DMS114 treated with DMSO at 0.1 percent for 48 hours (cell line): ENCODE measurements around the gene SPG11.
"Not testable (repeated sequence)": the region's sequence is repeated elsewhere in the genome, so short reads cannot be mapped to it uniquely, and the experiment has no call there.

Experiments used
- DNase-seq: peaks from one replicate; lab custom pipeline; 2025; ENCODE audit not compliant: unreplicated experiment; lab: John Stamatoyannopoulos, UW

The SPG11 gene

GRCh38 chr15:44565387-44566154 is 97.9 kb downstream of the SPG11 start:
- no peak for DNase-seq

DNA sequence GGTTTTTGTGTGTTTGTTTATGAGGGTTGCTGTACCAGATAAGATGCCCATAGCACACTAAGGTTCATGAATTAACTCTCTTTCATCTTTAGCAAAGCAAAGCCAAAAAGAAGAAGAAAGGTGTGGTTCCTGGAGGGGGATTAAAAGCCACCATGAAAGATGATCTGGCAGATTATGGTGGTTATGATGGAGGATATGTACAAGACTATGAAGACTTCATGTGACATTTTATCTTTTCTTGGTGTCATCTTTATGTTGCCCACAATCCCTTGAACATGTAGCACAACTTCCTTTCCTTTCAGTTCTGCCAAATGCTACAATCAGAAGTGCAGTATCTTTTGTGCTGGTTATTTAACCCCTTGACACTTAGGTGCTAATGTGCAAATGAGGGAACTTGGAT is 102.5 kb downstream of the SPG11 start:
- DNase-seq: not testable (repeated sequence)

DNA sequence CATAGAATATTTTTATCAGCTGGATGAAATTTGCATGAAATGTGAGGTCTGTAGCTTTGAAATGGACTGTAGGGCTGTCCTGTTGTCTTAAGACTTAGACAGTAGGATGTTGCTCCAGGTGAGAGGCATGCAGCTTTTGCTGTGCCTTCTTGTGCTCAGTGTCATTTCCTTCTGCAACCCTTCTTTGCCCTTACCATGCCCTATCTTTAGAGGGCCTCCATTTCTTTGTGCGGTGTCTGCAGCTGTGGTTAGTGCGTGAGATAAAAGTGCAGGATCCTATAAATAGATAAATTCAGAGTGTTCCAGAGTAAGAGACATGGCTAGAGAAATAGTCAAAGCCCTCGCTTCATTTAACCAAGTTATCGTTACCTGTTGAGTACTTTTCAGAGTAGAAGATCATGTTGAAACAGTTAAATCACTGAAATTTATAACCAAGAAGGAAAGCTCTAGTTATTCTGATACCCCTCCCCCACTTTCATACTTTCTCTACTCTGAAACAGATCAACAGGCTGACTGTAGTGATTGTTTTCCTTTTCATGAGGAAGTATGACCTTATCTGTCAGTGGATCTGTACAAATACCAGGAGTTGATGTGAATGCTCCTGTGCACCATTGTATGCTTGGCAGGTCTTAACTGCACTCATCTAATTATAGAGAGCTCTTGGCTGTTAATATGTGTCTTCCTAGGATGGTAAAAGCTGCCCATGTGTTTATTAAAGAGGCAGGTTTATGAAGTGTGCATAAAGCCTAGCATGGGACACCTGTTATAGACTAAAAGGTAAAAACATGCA is 108.3 kb downstream of the SPG11 start:
- DNase-seq: no peak

GRCh38 chr15:44550734-44551133 is 112.7 kb downstream of the SPG11 start:
- DNase-seq: no peak

GRCh38 chr15:44550256-44550655 is 113.2 kb downstream of the SPG11 start:
- peak; percentile 48 for DNase-seq

DNA sequence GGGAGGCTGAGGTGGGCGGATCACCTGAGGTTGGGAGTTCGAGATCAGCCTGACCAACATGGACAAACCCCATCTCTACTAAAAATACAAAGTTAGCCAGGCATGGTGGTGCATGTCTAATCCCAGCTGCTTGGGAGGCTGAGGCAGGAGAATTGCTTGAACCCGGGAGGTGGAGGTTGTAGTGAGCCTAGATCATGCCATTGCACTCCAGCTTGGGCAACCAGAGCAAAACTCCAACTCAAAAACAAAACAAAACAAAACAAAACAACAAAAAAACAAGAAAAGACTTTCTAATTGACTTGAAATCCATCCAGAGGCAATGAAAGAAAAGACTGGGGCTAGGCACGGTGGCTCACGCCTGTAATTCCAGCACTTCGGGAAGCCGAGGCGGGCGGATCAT is 114.3 kb downstream of the SPG11 start:
- not testable (repeated sequence) for DNase-seq

DNA sequence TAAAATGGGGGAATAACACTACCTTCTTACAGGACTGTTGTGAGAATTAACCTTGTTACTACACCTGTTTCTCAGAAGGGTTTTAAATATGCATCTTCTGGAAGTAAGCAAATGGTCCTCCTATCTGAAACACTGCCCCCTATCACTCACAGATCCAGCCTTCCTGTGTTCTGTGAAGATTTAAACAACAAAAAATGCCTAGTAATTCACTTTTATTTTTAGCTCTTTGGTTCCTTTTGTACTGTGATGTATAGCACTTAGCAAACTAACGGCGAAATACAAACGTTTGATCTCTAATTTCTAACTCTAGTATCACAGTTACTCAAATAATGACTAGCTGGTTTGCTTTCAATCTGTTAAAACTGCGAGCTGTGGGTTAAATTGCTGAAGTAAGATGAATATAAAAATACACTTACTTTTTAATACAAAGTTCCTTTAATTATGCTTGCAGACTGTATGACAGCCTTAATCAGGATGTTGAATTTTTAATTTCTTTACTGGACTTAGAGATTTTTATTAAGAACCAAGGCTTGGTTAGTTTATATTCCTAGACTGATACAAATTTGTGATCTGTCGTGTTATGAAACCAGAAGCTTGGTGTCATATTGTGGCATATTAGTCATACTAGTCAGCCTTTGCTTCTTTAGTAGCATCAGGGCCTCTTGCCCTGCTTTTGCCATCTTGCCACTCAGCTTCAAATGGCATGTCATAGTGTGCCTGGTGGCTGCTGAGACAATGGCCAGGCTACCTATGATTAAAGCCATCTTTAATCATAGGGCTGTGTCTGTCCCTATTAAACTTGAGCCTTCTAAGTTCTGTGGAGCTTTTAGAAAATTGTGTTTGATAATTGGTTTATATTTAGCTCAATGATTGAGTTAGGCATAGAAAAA is 117.3 kb downstream of the SPG11 start:
- no peak for DNase-seq

DNA sequence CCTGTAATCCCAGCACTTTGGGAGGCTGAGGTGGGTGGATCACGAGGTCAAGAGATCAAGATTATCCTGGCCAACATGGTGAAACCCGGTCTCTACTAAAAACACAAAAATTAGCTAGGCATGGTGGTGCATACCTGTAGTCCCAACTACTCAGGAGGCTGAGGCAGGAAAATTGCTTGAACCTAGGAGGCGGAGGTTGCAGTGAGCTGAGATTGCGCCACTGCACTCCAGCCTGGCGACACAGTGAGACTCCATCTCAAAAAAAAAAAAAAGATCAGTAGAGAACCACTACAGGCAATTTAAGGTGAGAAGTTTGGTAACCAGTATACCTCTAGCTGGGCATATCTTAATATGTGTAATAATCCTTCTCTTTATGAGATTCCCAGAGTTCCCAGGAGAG is 118.7 kb downstream of the SPG11 start:
- not testable (repeated sequence) for DNase-seq

DNA sequence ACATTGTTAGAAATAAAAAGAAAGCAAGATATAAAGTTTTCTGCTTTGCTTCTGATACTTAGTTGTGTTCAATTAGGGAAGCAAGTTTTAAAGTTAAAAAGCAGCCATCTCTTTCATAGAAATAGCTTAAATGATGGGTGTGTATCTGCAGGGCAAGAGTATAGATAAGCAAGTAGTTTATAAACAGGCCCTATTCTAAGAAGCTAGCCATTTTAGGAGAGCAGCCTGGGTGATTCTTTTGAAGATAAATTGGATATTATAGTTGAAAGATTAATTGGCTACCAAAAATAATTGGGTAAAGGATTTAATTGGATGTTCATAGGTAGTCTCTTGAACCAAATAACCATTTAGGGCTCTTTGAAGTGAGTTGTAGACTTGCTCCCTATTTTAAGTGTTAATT is 120.9 kb downstream of the SPG11 start:
- DNase-seq: no peak

GRCh38 chr15:44541282-44541958 is 122.0 kb downstream of the SPG11 start:
- DNase-seq: no peak

DNA sequence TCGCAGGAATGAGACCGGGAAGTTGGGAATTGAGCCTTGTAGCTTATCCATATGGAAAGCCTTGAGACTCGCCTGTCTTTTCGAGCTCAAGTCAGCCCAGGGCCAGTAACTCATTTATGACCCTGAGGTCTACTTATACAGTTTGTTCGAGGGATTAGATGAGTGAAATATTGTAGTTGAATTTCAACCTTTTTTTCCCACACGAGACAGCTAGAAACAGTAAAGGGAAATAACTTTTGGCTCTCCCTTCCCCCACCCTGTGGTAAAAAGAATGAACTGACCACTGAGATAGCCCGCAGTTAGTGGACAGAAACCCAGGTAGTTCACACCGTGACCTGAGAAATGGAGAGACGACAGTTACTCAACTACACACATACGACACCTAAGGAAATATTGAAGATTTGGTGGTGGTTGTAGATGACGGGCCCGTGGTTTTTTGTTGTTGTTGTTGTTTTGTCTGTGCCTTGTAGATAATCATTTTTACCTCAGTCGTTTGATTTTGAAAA is 125.7 kb downstream of the SPG11 start:
- peak; percentile 35 for DNase-seq

DNA sequence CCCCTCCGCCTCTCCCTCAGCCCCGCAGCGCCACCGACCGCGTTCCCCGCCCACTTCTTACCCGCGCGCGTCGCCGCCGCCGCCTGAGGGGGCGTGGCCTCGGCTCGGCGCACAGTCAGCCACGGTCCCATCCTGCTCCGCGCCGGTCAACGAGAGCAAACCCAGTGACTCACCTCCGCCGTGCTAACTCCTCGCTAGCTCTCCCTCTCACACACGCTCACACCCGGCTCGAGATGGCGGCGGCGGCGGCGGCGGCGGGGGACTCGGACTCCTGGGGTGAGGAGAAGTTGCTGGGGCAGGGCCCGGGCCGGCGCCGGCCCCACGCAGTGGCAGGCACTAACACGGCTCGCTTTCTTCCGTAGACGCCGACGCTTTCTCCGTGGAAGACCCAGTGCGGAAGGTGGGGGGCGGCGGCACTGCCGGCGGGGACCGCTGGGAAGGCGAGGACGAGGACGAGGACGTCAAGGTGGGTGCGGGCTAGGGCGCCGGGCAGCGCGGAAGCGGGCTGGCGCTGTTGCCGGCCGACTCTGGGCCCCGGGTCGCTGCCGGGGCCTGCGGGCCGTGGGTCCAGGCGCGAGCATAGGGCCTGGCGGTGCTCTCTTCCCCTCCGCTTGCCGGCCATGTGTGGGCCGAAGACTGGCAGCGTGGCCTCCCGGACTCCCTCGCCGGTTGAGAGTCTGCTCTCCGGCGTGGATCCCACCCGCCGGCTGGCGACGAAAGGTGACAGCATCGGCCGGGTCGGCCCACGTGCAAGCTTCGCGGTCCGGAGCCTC is 126.3 kb downstream of the SPG11 start, which contains the start of gene EIF3J:
TSS of gene EIF3J (plus strand) at position 186 of the 773 bp plus-strand sequence. CDS start at position 234, 48 bp downstream.
- DNase-seq: peak; percentile 86

DNA sequence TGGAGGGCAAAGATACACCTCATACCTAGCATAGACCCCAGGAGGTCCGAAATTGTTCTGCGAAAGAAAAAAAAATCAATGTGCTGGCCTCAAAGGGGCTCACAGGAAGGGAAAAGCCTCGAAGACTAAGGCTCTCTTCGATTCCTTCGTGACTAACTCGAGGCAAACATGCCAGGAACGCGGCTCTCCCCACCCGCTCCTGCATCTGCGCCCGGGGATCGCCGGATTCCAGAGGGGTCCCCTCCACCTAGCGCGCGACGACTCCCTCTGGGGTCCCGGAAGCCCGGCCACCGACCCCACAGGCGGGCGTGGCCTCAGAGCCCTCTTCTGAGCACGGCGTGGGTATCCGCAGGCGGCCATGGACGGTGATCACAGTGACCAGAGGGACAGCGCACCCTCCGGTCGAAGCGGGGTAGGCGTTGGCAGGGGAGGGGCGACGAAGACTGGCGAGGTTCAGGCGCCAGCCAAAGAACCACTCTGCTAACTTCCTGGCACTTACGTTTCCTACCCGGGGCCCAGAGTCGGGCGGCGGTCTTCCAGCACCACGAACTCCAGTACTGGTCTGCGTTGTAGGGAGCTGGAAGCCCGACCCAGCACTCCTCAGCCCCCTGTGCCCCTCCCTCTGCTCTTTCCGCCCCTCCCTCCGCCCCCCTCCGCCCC is 127.0 kb downstream of the SPG11 start:
- peak; percentile 86 for DNase-seq

DNA sequence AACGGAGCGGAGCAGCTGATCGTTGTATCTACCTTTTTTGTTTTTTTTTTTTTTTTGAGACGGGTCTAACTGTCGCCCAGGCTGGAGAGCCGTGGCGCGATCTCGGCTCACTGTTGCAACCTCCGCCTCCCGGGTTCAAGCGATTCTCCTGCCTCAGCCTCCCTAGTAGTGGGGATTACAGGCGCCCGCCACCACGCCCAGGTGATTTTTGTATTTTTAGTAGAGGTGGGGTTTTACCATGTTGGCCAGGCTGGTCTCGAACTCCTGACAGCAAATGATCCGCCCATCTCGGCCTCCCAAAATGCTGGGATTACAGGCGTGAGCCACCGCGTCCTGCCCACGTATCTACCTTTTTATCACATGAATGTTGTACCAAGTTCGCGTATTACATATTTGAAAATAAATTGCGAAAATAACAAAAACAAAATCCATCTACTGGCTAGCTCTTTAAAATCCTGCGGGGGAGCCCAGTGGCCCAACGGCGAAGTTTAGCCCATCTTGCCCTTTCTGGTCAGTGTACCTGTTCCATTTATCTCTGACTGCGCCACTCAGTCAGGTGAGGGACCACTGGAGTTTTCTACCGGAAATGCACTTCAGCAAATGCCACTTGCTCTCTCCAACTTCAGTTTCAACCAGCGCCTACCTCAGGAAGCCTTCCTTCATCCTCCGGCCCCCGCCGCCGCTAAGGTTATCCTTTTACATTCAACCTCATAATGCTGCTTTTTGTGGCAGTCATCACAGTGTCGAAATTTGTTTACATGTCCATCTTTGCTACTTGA is 127.8 kb downstream of the SPG11 start:
- no peak for DNase-seq

DNA sequence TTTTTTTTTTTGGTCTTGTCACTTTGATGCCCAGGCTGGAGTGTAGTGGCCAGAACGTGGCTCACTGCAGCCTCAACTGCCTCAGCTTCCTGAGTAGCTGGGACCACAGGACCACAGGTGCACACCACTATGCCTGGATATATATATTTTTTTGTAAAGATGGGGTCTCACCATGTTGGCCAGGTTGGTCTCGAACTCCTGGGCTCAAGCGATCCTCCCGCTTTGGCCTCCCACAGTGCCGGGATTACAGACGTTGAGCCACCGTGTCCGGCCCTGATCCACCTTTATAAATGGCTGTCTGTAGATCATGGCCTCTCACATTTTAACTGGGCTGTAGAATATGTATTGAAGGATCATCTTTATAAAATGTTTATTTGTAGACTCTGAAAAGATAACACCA is 128.4 kb downstream of the SPG11 start:
- no peak for DNase-seq

GRCh38 chr15:44532689-44533088 is 130.8 kb downstream of the SPG11 start:
- DNase-seq: no peak

- not testable (repeated sequence) for DNase-seq
Measured at GRCh38 chr15:44532275-44532674, 131.2 kb downstream of the SPG11 start.

GRCh38 chr15:44530653-44531052 is 132.8 kb downstream of the SPG11 start:
- no peak for DNase-seq
